H9 (cell line): Measurements from ENCODE around the gene FAF1. TPM values are rescaled to one million over a fixed set of nuclear protein-coding genes. Genes with fewer than 3 reads are reported as not detected.

Source experiments
- DNase-seq: peaks from one replicate; pipeline ENCODE4 v3.0.0-alpha.2; 2017
- H2AFZ ChIP-seq: one replicate; pipeline ENCODE4 v1.6.1; 2013; ENCODE audit warnings: mild to moderate bottlenecking, low read length, control low read depth, moderate library complexity
- H2AK5ac ChIP-seq: 2 replicates; pipeline ENCODE4 v1.6.1; 2013; ENCODE audit warnings: low read length, control low read depth, mixed read lengths; ENCODE audit not compliant: insufficient read length
- H2BK120ac ChIP-seq: one replicate; pipeline ENCODE4 v1.6.1; 2013; ENCODE audit warnings: low read depth, mild to moderate bottlenecking, low read length, control low read depth, inconsistent platforms; ENCODE audit not compliant: poor library complexity, severe bottlenecking
- H2BK12ac ChIP-seq: 2 replicates; pipeline ENCODE4 v1.6.1; 2013; ENCODE audit warnings: low read length, control low read depth, mixed read lengths, low read depth; ENCODE audit not compliant: insufficient read length
- H2BK15ac ChIP-seq: 2 replicates; pipeline ENCODE4 v1.6.1; 2013; ENCODE audit warnings: low read depth, low read length, control low read depth
- H2BK20ac ChIP-seq: one replicate; pipeline ENCODE4 v1.6.1; 2013; ENCODE audit warnings: low read depth, mild to moderate bottlenecking, low read length, control low read depth, inconsistent platforms; ENCODE audit not compliant: poor library complexity, severe bottlenecking
- H2BK5ac ChIP-seq: 2 replicates; pipeline ENCODE4 v1.6.1; 2013; ENCODE audit warnings: low read length, control low read depth, mixed read lengths; ENCODE audit not compliant: insufficient read length
- H3K14ac ChIP-seq: 2 replicates; pipeline ENCODE4 v1.6.1; 2013; ENCODE audit warnings: low read length, control low read depth; ENCODE audit not compliant: insufficient read depth
- H3K18ac ChIP-seq: 2 replicates; pipeline ENCODE4 v1.6.1; 2013; ENCODE audit warnings: low read depth, mild to moderate bottlenecking, mixed read lengths, low read length, control low read depth; ENCODE audit not compliant: insufficient read length
- H3K23ac ChIP-seq: 2 replicates; pipeline ENCODE4 v1.6.1; 2013; ENCODE audit warnings: low read length, control low read depth, mixed read lengths, low read depth; ENCODE audit not compliant: insufficient read length
- H3K23me2 ChIP-seq: 2 replicates; pipeline ENCODE4 v1.6.1; 2013; ENCODE audit warnings: low read depth, mild to moderate bottlenecking, mixed read lengths, low read length, control low read depth; ENCODE audit not compliant: insufficient read length, poor library complexity, severe bottlenecking
- H3K27ac ChIP-seq: 2 replicates; pipeline ENCODE4 v1.5.1; 2013; ENCODE audit warnings: low read length, control low read depth, mixed read lengths, low read depth; ENCODE audit not compliant: insufficient read length
- H3K27me3 ChIP-seq: 2 replicates; pipeline ENCODE4 v1.6.1; 2013; ENCODE audit warnings: low read length, control low read depth, inconsistent platforms; ENCODE audit not compliant: insufficient read depth
- H3K4ac ChIP-seq: 2 replicates; pipeline ENCODE4 v1.6.1; 2013; ENCODE audit warnings: low read depth, mild to moderate bottlenecking, control low read depth, inconsistent platforms, low read length, moderate library complexity
- H3K4me1 ChIP-seq: 2 replicates; pipeline ENCODE4 v1.6.1; 2013; ENCODE audit warnings: low read length, control low read depth, inconsistent platforms; ENCODE audit not compliant: insufficient read depth
- H3K4me2 ChIP-seq: 2 replicates; pipeline ENCODE4 v1.6.1; 2013; ENCODE audit warnings: low read length, control low read depth, mixed read lengths; ENCODE audit not compliant: insufficient read length, insufficient read depth
- H3K56ac ChIP-seq: 2 replicates; pipeline ENCODE4 v1.6.1; 2013; ENCODE audit warnings: low read depth, mild to moderate bottlenecking, mixed read lengths, low read length, control low read depth; ENCODE audit not compliant: insufficient read length
- H3K79me1 ChIP-seq: 2 replicates; pipeline ENCODE4 v1.6.1; 2013; ENCODE audit warnings: low read depth, mild to moderate bottlenecking, moderate library complexity, low read length, control low read depth, inconsistent platforms; ENCODE audit not compliant: insufficient read depth, poor library complexity, severe bottlenecking
- H3K79me2 ChIP-seq: 2 replicates; pipeline ENCODE4 v1.6.1; 2013; ENCODE audit warnings: low read length, control low read depth, inconsistent platforms; ENCODE audit not compliant: insufficient read depth
- H3K9ac ChIP-seq: 2 replicates; pipeline ENCODE4 v1.6.1; 2013; ENCODE audit warnings: low read length, control low read depth, mixed read lengths; ENCODE audit not compliant: insufficient read length; ENCODE audit errors: extremely low read depth
- H3K9me3 ChIP-seq: one replicate; pipeline ENCODE4 v1.6.1; 2013; ENCODE audit warnings: low read depth, low read length, inconsistent platforms; ENCODE audit not compliant: control insufficient read depth
- H3T11ph ChIP-seq: one replicate; pipeline ENCODE4 v1.6.1; 2013; ENCODE audit warnings: mild to moderate bottlenecking, low read length, control low read depth, inconsistent platforms
- H4K20me1 ChIP-seq: one replicate; pipeline ENCODE4 v1.6.1; 2013; ENCODE audit not compliant: control insufficient read depth, insufficient read length, insufficient read depth
- H4K5ac ChIP-seq: 2 replicates; pipeline ENCODE4 v1.6.1; 2013; ENCODE audit warnings: low read depth, mild to moderate bottlenecking, mixed read lengths, low read length, control low read depth; ENCODE audit not compliant: insufficient read length
- H4K8ac ChIP-seq: replicated peaks from 2 replicates; pipeline ENCODE4 v1.6.1; 2013; ENCODE audit warnings: low read length, control low read depth, mixed read lengths, low read depth; ENCODE audit not compliant: insufficient read length
- H4K91ac ChIP-seq: 2 replicates; pipeline ENCODE4 v1.6.1; 2013; ENCODE audit warnings: low read depth, mild to moderate bottlenecking, moderate library complexity, mixed read lengths, low read length, control low read depth; ENCODE audit not compliant: insufficient read length
- H3K27ac Mint-ChIP-seq, 3 experiments: 2 replicates in 2 of 3; 3 replicates in 1 of 3; pipeline ENCODE4 v1.8.0; 2020 to 2021; ENCODE audit warnings: mixed read lengths in 3 of 3, mild to moderate bottlenecking in 1 of 3, moderate library complexity in 1 of 3
- H3K27me3 Mint-ChIP-seq: 2 replicates; pipeline ENCODE4 v1.8.0; 2021; ENCODE audit warnings: low read depth, mild to moderate bottlenecking, moderate library complexity, mixed read lengths
- H3K36me3 Mint-ChIP-seq, 3 experiments: 2 replicates in 2 of 3; 3 replicates in 1 of 3; pipeline ENCODE4 v1.8.0; 2020 to 2021; ENCODE audit warnings: low read depth in 3 of 3, mixed read lengths in 3 of 3; ENCODE audit not compliant: insufficient read depth in 1 of 3
- H3K4me1 Mint-ChIP-seq, 2 experiments: 2 replicates each; pipeline ENCODE4 v1.8.0; 2020; ENCODE audit warnings: mixed read lengths in 2 of 2
- H3K4me3 Mint-ChIP-seq, 2 experiments: 2 replicates in 1 of 2; 3 replicates in 1 of 2; pipeline ENCODE4 v1.8.0; 2020 to 2021; ENCODE audit warnings: mild to moderate bottlenecking in 2 of 2, mixed read lengths in 2 of 2, moderate library complexity in 1 of 2
- H3K9me3 Mint-ChIP-seq, 2 experiments: 2 replicates in 1 of 2; 3 replicates in 1 of 2; pipeline ENCODE4 v1.8.0; 2020; ENCODE audit warnings: mild to moderate bottlenecking in 2 of 2, mixed read lengths in 2 of 2, moderate library complexity in 1 of 2
- CTCF ChIP-seq: fragments of 200-600 bp; sonication (generic); conservative IDR thresholded peaks from 3 replicates; pipeline ENCODE4 v1.8.0; 2021; ENCODE audit warnings: antibody characterized with exemption, mild to moderate bottlenecking
- WGBS: extraction: QIAGEN DNeasy Blood & Tissue Kit; methylation state at CpG from one replicate; pipeline ENCODE4 v1.1.7; 2013; ENCODE audit warnings: missing lambda C conversion rate, low lambda C conversion rate, mixed read lengths; ENCODE audit not compliant: insufficient read length; ENCODE audit errors: extremely low coverage; 5-methylcytosine and 5-hydroxymethylcytosine counted together
- total RNA-seq: library from RNA; stranded (reverse); gene quantifications from 2 replicates; pipeline ENCODE4 v1.2.1, GENCODE V29; 2021

The FAF1 gene
- total RNA-seq, 1 experiment from 2014 or later, result 60.8 TPM

DNA sequence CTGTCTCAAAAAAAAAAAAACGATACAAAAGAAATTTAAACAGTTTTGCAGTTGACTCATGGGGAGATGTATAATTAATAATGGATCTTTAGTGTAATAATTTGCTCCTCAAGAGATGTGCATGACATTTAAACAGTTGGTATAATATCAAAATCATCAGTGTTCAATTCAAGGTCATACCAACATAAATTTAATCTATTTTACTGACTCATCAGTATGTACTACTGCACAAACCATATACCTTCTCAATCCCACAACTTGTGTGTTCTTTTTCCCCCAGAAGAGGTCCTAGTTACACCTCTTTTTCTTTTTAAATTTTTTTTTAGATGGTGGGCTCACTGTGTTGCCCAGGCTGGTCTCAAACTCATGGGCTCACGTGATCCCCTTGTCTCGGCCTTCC lies 33.6 kb upstream of the FAF1 start:
- Mint-ChIP-seq H3K27me3 (peaks cover 13% of the 10 kb centered on the region), H3K36me3 (no peaks in the 10 kb centered on the region), H3K27ac (no peak overlapping the region), H3K4me1 (no peaks in the 10 kb centered on the region), H3K4me3 (no peak overlapping the region), H3K9me3 (no peaks in the 10 kb centered on the region; a peak in 1 of 5 replicates)
- Histone ChIP-seq H3K23ac (no peak overlapping the region), H3K14ac (no peak overlapping the region), H4K91ac (no peak overlapping the region), H2AK5ac (no peak overlapping the region), H3T11ph (no peak overlapping the region), H3K4me1 (no peaks in the 10 kb centered on the region), H2BK20ac (no peak overlapping the region), H3K79me2 (no peaks in the 10 kb centered on the region), H2BK12ac (no peak overlapping the region), H3K18ac (no peak overlapping the region), H2BK5ac (no peak overlapping the region), H3K23me2 (no peaks in the 10 kb centered on the region), H3K27me3 (no peaks in the 10 kb centered on the region), H2BK120ac (no peak overlapping the region), H4K8ac (no peak overlapping the region), H4K20me1 (no peaks in the 10 kb centered on the region), H2AFZ (no peak overlapping the region), H3K9me3 (no peaks in the 10 kb centered on the region), H3K4ac (no peak overlapping the region), H3K27ac (no peak overlapping the region), H3K56ac (no peak overlapping the region), H4K5ac (no peak overlapping the region), H3K79me1 (no peaks in the 10 kb centered on the region), H2BK15ac (no peak overlapping the region), H3K4me2 (no peak overlapping the region), H3K9ac (no peak overlapping the region)
- no CpG with 5 or more reads among the region's 3 CpGs for WGBS
- DNase-seq, result no peak
- TF ChIP-seq CTCF, result no peak
